Measurements from ENCODE around the gene ZBTB47.

The ZBTB47 gene

DNA sequence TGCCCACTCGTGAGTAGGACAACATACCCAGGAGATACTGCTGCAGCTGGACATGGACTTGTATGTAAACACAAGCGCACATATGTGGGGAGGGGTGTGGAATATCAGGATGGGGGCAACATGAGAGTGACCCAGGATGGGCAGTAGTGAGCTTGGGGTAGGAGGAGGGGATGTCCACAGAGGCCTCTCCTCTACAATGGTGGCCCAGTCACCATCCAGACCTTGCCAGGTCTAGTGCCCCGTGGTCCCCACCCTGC, 266 bp upstream of the ZBTB47 start:
- no peak for DNase-seq

DNA sequence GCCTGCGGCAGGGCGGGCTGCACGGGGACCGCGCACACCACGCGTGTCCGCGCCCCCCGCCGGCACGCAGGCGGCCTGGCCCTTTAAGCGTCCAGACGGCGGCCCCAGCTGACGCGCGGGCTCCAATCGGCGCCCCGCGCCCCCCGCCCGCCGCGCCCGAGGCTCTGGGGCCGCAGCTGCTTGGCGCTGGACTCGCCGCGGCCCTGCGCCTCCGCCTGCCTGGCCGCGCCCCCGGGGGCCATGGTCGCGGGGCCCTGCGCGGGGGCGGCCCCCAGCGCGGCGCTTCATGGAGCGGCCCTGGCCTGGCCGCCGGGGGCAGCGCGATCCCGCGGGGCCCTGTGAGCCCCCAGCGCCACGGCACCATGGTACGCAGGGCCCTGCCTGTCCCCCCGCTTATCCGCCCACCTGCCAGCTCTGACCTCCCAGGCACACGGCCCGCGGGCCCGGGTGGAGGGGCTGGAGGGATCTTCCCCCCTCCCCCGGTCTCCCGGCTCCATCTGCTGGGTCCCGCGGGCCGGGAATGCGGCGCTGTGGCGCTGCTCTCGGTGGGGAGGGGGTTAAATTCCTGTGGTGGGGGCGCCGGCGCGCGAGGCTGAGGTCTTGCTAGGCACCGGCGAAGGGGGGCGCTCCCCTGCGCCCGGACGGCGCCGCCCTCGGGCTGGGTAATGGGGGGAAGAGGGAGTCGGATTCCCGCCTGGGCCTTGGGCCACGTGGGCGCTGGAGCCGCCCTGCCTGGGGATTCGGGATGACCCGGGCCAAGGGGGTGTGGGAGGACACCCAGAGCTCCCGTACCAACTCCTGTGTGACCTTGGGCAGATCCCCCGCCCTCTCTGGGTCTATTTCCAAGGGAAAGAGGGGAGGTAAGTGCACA, 1.1 kb downstream of the ZBTB47 start:
- no peak for DNase-seq

GRCh38 chr3:42655331-42655888, 1.9 kb downstream of the ZBTB47 start:
- no peak for DNase-seq

GRCh38 chr3:42655980-42656679, 2.6 kb downstream of the ZBTB47 start:
- no peak for DNase-seq

DNA sequence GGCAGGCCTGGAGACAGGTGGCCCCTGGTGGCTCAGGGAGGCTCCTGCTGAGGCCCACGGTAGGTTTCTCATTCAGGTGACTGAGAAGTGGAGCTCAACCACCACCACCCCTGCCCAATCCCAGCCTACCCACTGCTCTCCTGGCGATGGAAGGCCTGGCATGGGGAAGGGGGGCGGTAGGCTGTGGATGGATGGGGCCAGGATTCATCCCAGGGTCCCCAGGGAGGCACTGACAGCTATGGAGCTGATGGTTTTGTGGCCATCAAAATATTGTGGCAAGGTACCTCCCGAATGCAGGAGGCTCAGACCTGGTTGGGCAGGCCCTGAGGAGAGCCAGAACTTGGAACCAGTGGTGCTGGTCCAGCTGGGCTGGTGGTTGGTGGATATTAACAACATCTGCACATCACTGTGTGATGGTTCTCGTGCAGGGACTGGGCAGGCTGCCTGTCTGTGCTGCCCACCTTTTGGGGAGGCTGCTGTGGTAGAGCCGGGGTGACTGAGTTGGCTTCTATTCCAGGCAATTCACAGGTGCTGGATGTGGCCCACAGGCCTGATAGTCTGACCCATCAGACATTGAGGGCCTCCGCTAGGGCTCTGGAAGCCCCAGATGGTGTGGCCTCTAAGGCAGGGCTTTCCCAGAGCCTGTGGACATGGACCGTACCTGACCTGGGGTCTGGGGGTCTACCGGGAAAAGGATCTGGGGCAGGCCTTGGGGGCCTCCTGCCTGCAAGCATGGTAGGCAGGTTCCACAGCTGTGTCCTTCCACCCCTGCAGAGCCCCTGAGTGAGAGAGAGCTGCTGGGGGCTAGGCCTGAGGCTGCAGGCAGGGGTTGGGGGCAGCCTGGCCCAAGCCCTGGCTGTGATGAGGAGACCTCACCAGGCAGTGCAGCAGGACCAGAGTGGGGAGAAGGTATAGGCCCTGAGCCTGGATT, 3.4 kb downstream of the ZBTB47 start:
- DNase-seq: no peak

- DNase-seq: no peak
These were observed 4.2 kb downstream of the ZBTB47 start for GRCh38 chr3:42657675-42658074.

DNA sequence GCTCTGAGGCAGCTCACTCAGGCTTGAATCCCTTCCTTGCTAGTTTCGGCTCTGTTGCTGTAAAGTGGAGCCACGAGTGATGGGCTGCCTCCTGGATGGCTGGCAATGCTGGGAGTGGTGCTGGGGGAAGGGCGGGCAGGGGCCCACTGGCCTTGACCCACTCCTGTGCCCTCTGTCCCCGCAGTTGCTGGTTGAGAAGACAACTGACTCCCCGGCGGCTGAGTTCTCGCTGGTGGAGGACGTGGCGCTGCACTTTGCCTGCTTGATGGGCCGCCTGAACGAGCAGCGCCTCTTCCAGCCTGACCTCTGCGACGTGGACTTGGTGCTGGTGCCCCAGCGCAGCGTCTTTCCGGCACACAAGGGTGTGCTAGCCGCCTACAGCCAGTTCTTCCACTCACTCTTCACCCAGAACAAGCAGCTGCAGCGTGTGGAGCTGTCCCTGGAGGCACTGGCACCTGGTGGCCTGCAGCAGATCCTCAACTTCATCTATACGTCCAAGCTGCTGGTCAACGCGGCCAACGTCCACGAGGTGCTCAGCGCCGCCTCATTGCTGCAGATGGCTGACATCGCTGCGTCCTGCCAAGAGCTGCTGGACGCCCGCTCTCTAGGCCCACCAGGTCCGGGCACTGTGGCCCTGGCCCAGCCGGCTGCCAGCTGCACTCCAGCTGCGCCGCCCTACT, 4.7 kb downstream of the ZBTB47 start:
- DNase-seq: no peak

- no peak for DNase-seq
These were observed 5.4 kb downstream of the ZBTB47 start for GRCh38 chr3:42658771-42659390.

GRCh38 chr3:42659451-42660130, 6.1 kb downstream of the ZBTB47 start:
- DNase-seq: no peak

- no peak for DNase-seq
These were observed 6.7 kb downstream of the ZBTB47 start for GRCh38 chr3:42660131-42660715.

- DNase-seq: no peak
These were observed 7.4 kb downstream of the ZBTB47 start for GRCh38 chr3:42660898-42661297.

DNA sequence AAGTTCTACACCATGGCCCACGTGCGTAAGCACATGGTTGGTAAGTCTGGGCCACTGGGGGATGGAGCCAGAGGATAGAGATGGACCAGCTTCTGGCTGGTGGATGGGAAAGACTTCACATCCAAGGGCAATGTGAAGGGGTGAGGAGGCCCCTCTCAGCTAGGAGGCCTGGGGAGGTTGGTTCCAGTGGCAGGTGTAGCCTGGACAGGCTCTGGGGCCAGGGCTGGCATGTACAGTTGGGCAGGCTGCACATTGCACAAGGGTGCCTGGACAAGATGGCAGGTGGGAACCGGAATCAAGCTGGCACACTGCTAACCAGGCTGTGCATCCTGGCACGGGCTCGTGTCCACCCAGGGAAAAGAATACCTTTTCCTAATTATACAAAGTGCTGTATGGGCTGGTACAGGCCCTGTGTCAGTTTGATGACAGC, 8.1 kb downstream of the ZBTB47 start:
- no peak for DNase-seq

DNA sequence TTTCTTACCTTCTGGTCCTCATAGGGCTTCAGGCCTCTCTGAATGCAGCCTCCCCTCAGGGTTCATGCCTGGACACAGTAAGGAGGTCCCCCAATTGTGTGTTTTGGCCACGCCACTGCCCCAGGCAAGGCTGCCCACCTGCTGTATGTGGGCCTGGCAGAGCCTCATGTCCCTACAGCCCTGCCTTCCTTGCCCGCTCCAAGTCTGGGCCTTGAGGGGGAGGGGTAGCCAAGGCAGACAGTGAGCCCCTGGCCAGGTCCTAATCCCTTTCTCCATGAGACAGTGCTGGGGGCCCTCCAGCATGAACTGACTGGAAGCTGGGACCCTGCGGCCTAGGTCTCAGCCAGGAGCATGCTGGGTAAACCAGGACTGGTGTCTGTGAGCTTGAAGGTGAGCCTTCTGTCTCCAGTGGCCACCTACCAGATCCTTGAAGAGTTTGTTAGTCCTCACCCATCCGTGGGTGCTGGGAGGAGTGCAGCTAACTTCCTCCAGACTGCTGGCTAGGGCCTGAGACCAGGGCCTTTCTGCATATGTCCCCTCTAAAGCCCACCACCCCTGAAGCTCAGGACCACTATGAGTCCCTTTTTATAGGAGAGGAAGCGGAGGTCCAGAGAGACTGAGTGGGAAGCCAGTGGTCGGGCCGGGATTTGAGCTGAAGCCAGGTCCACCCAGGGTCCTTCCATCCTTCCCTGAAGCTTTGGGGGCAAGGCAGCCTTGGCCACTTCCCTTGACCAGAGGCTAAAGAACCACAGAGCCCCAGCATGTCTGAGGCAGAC, 8.7 kb downstream of the ZBTB47 start:
- no peak for DNase-seq

- DNase-seq: no peak
These were observed 9.5 kb downstream of the ZBTB47 start for GRCh38 chr3:42662813-42663535.

DNA sequence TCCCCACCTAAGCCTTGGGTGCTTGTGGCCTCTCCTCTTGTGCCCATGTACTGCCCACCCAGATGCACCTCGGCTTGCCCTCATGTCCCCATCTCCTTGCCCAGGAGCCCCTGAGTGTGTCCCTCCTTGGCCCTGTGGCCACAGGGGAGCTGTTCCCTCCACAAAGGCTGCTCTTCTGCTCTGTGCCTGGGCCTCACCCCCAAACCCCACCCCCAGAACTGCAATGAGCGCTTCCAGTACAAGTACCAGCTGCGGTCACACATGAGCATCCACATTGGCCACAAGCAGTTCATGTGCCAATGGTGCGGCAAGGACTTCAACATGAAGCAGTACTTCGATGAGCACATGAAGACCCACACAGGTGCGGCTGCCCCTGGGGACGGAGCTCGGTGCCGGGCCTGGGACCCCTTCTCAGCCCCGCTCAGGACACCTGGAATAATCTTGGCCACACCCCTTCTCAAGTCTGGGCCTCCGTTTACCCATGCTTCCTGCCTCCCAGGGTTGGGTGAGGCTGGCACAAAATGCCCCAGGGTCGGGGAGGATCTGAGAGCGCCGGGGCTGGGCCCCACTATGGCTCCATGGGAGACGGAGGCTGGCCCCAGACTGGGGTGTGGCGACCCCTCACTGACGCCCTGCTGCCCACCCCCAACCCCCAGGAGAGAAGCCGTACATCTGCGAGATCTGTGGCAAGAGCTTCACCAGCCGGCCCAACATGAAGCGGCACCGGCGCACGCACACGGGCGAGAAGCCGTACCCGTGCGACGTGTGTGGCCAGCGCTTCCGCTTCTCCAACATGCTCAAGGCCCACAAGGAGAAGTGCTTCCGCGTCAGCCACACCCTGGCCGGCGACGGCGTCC, 10.3 kb downstream of the ZBTB47 start:
- no peak for DNase-seq

DNA sequence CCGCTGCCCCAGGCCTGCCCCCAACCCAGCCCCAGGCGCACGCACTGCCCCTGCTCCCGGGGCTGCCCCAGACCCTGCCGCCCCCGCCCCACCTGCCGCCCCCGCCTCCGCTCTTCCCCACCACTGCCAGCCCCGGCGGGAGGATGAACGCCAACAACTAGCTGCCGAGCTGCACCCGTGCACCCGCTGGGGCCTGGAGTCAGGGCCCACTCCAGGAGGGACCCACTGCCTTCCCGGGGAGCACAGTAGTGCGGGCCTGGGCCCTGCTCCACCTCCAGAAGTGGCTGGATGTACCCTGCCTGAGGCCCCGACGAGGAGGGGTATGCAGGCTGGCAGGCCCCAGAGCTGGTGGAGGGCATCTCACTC, 10.9 kb downstream of the ZBTB47 start:
- no peak for DNase-seq

GRCh38 chr3:42665050-42665878, 11.8 kb downstream of the ZBTB47 start:
- DNase-seq: no peak

GRCh38 chr3:42666022-42666421, 12.5 kb downstream of the ZBTB47 start:
- no peak for DNase-seq
